HEK293 (cell line): Measurements from ENCODE around the gene STARD8.

Source experiments
- CTCF ChIA-PET: fragments of 350-600 bp; formaldehyde crosslinking; extraction: SDS; loops from one replicate; lab custom pipeline; 2021; ENCODE audit warnings: antibody characterized with exemption; lab: Yijun Ruan, JAX
- POLR2A ChIA-PET: fragments of 300-600 bp; formaldehyde crosslinking; extraction: SDS; loops from one replicate; lab custom pipeline; 2020; ENCODE audit warnings: antibody characterized with exemption, inconsistent platforms; lab: Yijun Ruan, JAX
- H3K27ac ChIP-seq: fragments of 200-500 bp; sonication (Bioruptor generic); 2 replicates; pipeline ENCODE4 v1.5.1; 2014; ENCODE audit warnings: low read depth, low read length, control low read depth, inconsistent platforms; ENCODE audit errors: extremely low read depth
- H3K36me3 ChIP-seq, 2 experiments: fragments of 200-500 bp in 1 of 2; sonication (Bioruptor generic) in 1 of 2; 1 replicate in 1 of 2; 2 replicates in 1 of 2; pipeline ENCODE4 v1.5.1; 2014 to 2017; ENCODE audit warnings: inconsistent platforms in 2 of 2, low read length in 2 of 2; ENCODE audit not compliant: control insufficient read depth in 2 of 2, insufficient read depth in 1 of 2
- H3K4me1 ChIP-seq: fragments of 200-500 bp; sonication (Bioruptor generic); 2 replicates; pipeline ENCODE4 v1.5.1; 2014; ENCODE audit warnings: mild to moderate bottlenecking, low read length, inconsistent platforms; ENCODE audit not compliant: control insufficient read depth, insufficient read depth
- H3K4me3 ChIP-seq: 2 replicates; pipeline ENCODE4 v1.5.1; 2011; ENCODE audit warnings: low read depth, mild to moderate bottlenecking, control low read depth, low read length, moderate library complexity
- H3K9me3 ChIP-seq: fragments of 200-500 bp; sonication (Bioruptor generic); 2 replicates; pipeline ENCODE4 v1.5.1; 2014; ENCODE audit warnings: low read depth, low read length, inconsistent platforms; ENCODE audit not compliant: control insufficient read depth, insufficient read depth
- BCL11A ChIP-seq: fragments of 450-650 bp; formaldehyde crosslinking; IDR thresholded peaks from 2 replicates; pipeline ENCODE4 v1.5.1; 2016; ENCODE audit warnings: low read depth, missing biosample characterization, missing genetic modification characterization
- KLF1 ChIP-seq: fragments of 450-650 bp; formaldehyde crosslinking; IDR thresholded peaks from 2 replicates; pipeline ENCODE4 v1.5.1; 2016; ENCODE audit warnings: missing biosample characterization, missing genetic modification characterization
- MEIS1 ChIP-seq: sonication (generic); formaldehyde crosslinking; IDR thresholded peaks from 2 replicates; pipeline ENCODE4 v1.8.1; 2022; ENCODE audit warnings: missing genetic modification reagents, mild to moderate bottlenecking, borderline replicate concordance
- PRDM1 ChIP-seq: fragments of 450-650 bp; formaldehyde crosslinking; IDR thresholded peaks from 2 replicates; pipeline ENCODE4; 2016; ENCODE audit warnings: missing biosample characterization, missing genetic modification characterization
- ZFP37 ChIP-seq: fragments of 450-650 bp; formaldehyde crosslinking; IDR thresholded peaks from 2 replicates; pipeline ENCODE4 v1.5.1; 2016; ENCODE audit warnings: missing biosample characterization, missing genetic modification characterization
- ZFP41 ChIP-seq: fragments of 450-650 bp; formaldehyde crosslinking; IDR thresholded peaks from 2 replicates; pipeline ENCODE4 v1.5.1; 2016; ENCODE audit warnings: missing biosample characterization, missing genetic modification characterization, borderline replicate concordance
- ZNF146 ChIP-seq: fragments of 450-650 bp; formaldehyde crosslinking; IDR thresholded peaks from 2 replicates; pipeline ENCODE4 v1.5.1; 2016; ENCODE audit warnings: missing biosample characterization, missing genetic modification characterization
- ZNF24 ChIP-seq: fragments of 450-650 bp; formaldehyde crosslinking; IDR thresholded peaks from 2 replicates; pipeline ENCODE4 v1.5.1; 2016; ENCODE audit warnings: missing biosample characterization, missing genetic modification characterization
- ZNF335 ChIP-seq: fragments of 450-650 bp; formaldehyde crosslinking; conservative IDR thresholded peaks from 2 replicates; pipeline ENCODE4 v1.5.1; 2016; ENCODE audit warnings: missing biosample characterization, missing genetic modification characterization
- ZNF366 ChIP-seq: fragments of 450-650 bp; formaldehyde crosslinking; conservative IDR thresholded peaks from 2 replicates; pipeline ENCODE4 v1.5.1; 2016; ENCODE audit warnings: missing biosample characterization, missing genetic modification characterization
- ZNF433 ChIP-seq: fragments of 450-650 bp; formaldehyde crosslinking; IDR thresholded peaks from 2 replicates; pipeline ENCODE4 v1.5.1; 2016; ENCODE audit warnings: missing biosample characterization, missing genetic modification characterization, low read depth
- ZNF473 ChIP-seq: fragments of 450-650 bp; formaldehyde crosslinking; IDR thresholded peaks from 2 replicates; pipeline ENCODE4 v1.5.1; 2017; ENCODE audit warnings: missing biosample characterization, missing genetic modification characterization
- ZNF776 ChIP-seq: fragments of 450-650 bp; formaldehyde crosslinking; IDR thresholded peaks from 2 replicates; pipeline ENCODE4 v1.5.0; 2017; ENCODE audit warnings: missing biosample characterization, missing genetic modification characterization, borderline replicate concordance
- ZNF837 ChIP-seq: fragments of 450-650 bp; formaldehyde crosslinking; IDR thresholded peaks from 2 replicates; pipeline ENCODE4 v1.5.1; 2016; ENCODE audit warnings: missing biosample characterization, missing genetic modification characterization
- ZSCAN16 ChIP-seq: fragments of 450-650 bp; formaldehyde crosslinking; IDR thresholded peaks from 2 replicates; pipeline ENCODE4 v1.5.1; 2016; ENCODE audit warnings: missing biosample characterization, missing genetic modification characterization
- ZXDB ChIP-seq: fragments of 450-650 bp; formaldehyde crosslinking; IDR thresholded peaks from 2 replicates; pipeline ENCODE4 v1.5.1; 2016; ENCODE audit warnings: missing biosample characterization, missing genetic modification characterization
- TF ChIP-seq, protein P1 (sequence below): fragments of 450-650 bp; formaldehyde crosslinking; IDR thresholded peaks from 2 replicates; pipeline ENCODE4 v1.5.1; 2017; ENCODE audit warnings: missing biosample characterization, missing genetic modification characterization
- TF ChIP-seq, protein P2 (sequence below): fragments of 450-650 bp; formaldehyde crosslinking; IDR thresholded peaks from 2 replicates; pipeline ENCODE4 v1.5.1; 2016; ENCODE audit warnings: missing biosample characterization, missing genetic modification characterization

Gene STARD8

DNA sequence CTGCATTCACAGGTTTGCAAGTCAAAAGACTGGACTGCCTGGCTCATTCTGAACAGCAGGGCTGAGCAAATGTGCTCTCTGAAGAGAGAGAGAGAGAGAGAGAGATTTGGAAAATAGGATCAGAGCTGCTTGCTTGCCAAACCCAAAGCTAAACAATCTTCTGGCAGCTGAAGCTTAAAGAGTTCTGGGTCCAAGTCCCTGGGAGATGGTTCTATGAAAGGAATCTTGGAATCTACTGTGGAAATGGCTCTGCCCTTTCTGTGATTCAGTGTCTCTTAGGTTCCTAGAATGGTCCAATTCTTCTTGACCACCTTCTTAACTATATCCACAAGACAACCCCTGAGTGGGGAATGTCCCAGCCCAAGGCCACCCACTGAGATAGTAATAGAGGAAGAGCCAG is 115.3 kb downstream of the STARD8 start:
- TF ChIP-seq, protein P1, sequence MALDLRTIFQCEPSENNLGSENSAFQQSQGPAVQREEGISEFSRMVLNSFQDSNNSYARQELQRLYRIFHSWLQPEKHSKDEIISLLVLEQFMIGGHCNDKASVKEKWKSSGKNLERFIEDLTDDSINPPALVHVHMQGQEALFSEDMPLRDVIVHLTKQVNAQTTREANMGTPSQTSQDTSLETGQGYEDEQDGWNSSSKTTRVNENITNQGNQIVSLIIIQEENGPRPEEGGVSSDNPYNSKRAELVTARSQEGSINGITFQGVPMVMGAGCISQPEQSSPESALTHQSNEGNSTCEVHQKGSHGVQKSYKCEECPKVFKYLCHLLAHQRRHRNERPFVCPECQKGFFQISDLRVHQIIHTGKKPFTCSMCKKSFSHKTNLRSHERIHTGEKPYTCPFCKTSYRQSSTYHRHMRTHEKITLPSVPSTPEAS (tag by site-specific recombination): no peak
- TF ChIP-seq ZNF146 (tag by site-specific recombination) (no peak), ZNF837 (tag by site-specific recombination) (no peak), ZNF433 (tag by site-specific recombination) (no peak)
- Histone ChIP-seq H3K4me3 (no peak overlapping the region), H3K27ac (no peak overlapping the region), H3K9me3 (no peaks in the 10 kb centered on the region; the same call in 1 of the 2 replicates), H3K4me1 (no peaks in the 10 kb centered on the region), H3K36me3 (no peaks in the 10 kb centered on the region)
- CTCF ChIA-PET: interaction anchor here (0.7 kb wide), 1 partner anchor 888 kb away, joined by 3 read pairs; no protein-coding TSS in a partner anchor
- POLR2A ChIA-PET: no interaction called here

DNA sequence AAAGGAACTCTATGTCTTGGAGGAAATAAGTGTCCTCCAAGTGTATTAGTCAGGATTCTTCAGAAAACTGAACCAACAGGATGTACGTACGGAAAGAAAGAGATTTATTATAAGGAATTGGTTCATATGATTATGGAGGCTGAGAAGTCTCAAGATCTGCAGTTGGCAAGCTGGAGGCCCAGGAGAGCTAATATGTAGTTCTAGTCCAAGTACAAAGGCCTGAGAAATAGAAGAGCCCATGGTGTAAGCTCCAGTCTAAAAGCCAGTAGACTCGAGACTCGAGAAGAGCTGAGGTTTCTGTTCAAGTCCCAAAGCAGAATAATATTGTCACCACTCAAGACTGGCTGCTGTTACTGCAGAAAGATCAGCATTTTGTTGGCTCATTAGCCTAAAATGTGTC is 116.0 kb downstream of the STARD8 start:
- no peak for TF ChIP-seq ZFP41 (tag by site-specific recombination)
- no peak for TF ChIP-seq ZXDB (tag by site-specific recombination)
- no peak for TF ChIP-seq ZSCAN16 (tag by site-specific recombination)
- TF ChIP-seq KLF1 (tag by site-specific recombination): no peak
- no peak for TF ChIP-seq BCL11A
- TF ChIP-seq, protein P2, sequence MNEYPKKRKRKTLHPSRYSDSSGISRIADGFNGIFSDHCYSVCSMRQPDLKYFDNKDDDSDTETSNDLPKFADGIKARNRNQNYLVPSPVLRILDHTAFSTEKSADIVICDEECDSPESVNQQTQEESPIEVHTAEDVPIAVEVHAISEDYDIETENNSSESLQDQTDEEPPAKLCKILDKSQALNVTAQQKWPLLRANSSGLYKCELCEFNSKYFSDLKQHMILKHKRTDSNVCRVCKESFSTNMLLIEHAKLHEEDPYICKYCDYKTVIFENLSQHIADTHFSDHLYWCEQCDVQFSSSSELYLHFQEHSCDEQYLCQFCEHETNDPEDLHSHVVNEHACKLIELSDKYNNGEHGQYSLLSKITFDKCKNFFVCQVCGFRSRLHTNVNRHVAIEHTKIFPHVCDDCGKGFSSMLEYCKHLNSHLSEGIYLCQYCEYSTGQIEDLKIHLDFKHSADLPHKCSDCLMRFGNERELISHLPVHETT: no peak
- no peak for TF ChIP-seq ZFP37 (tag by site-specific recombination)
- no peak for TF ChIP-seq ZNF24 (tag by site-specific recombination)
- TF ChIP-seq PRDM1 (tag by site-specific recombination): no peak
- no peak for TF ChIP-seq ZNF335 (tag by site-specific recombination)
- TF ChIP-seq ZNF366 (tag by site-specific recombination): no peak
- TF ChIP-seq ZNF473 (tag by site-specific recombination): no peak
- TF ChIP-seq MEIS1 (CRISPR knock-in tag): no peak
- no peak for TF ChIP-seq ZNF776 (tag by site-specific recombination)
- POLR2A ChIA-PET: no interaction called here
- no peaks in the 10 kb centered on the region; the same call in 1 of the 2 replicates for H3K9me3 ChIP-seq

More for the DNA sequence above, 116.0 kb downstream of the STARD8 start:
- CTCF ChIA-PET: interaction anchor here (0.5 kb wide), 1 partner anchor 46 kb away, joined by 3 read pairs; no protein-coding TSS in a partner anchor
- Histone ChIP-seq H3K27ac (no peak overlapping the region), H3K36me3 (no peaks in the 10 kb centered on the region), H3K4me1 (no peaks in the 10 kb centered on the region), H3K4me3 (no peak overlapping the region)
